22Rv1 (cell line): ENCODE measurements around the gene SGK2.

Experiments used
- CTCF ChIP-seq: fragments of 450-650 bp; IDR thresholded peaks from 2 replicates; pipeline ENCODE4 v1.5.1; 2017; ENCODE audit warnings: mild to moderate bottlenecking
- ZFX ChIP-seq: fragments of 450-650 bp; IDR thresholded peaks from 2 replicates; pipeline ENCODE4 v1.6.1; 2017; ENCODE audit warnings: antibody characterized with exemption, borderline replicate concordance

DNA sequence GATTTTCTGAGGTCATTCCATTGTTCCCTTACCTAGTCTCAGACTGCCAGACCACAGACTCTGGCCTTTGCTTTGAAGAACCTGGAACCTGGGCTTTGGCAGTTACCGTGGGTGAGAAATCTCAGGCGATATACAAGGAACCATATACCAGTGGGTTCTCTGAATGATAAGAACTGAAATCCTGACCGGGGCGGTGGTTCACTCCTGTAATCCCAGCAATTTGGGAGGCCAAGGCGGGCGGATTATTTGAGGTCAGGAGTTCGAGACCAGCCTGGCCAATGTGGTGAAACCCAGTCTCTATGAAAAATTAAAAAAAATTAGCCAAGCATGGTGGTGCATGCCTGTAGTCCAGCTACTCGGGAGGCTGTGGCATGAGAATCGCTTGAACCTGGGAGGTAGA, 14.3 kb upstream of the SGK2 start:
- no peak for TF ChIP-seq CTCF
- TF ChIP-seq ZFX: no peak
